Natural killer cell (primary cell): ENCODE measurements around the gene FCGBP. TPM values are rescaled to one million over a fixed set of nuclear protein-coding genes. Genes with fewer than 3 reads are reported as not detected.
A peak's percentile ranks its signal among the peaks of the same experiment; 100 is the strongest.
"Not testable (repeated sequence)": the region's sequence is repeated elsewhere in the genome, so short reads cannot be mapped to it uniquely, and the experiment has no call there.

Experiments
- ATAC-seq, 3 donors: fragments of 150-1000 bp in 2 of 3; fragments of 200-7000 bp in 1 of 3; cut with Tn5 transposase; 1 replicate in 1 of 3; 2 replicates in 2 of 3; pipeline ENCODE4 v1.10.0; 2021; ENCODE audit warnings: mild to moderate bottlenecking in 2 of 3, moderate library complexity in 2 of 3
- DNase-seq, 2 donors: peaks; one replicate each; pipeline versions ENCODE4 v3.0.0 to v3.0.0-alpha.2; 2013 to 2021; ENCODE audit warnings: mixed read lengths in 1 of 2
- H3K27ac ChIP-seq: one replicate; pipeline ENCODE4 v1.5.1; 2013; ENCODE audit warnings: mild to moderate bottlenecking, low read length
- H3K27me3 ChIP-seq: one replicate; pipeline ENCODE4 v1.6.1; 2013; ENCODE audit warnings: low read length; ENCODE audit not compliant: control insufficient read depth, insufficient read depth
- H3K36me3 ChIP-seq: one replicate; pipeline ENCODE4 v1.6.1; 2013; ENCODE audit warnings: low read length; ENCODE audit not compliant: control insufficient read depth, insufficient read depth
- H3K4me1 ChIP-seq: one replicate; pipeline ENCODE4 v1.6.1; 2013; ENCODE audit warnings: low read length; ENCODE audit not compliant: control insufficient read depth, insufficient read depth
- H3K4me3 ChIP-seq: one replicate; pipeline ENCODE4 v1.5.1; 2013; ENCODE audit warnings: low read length
- H3K9me3 ChIP-seq: one replicate; pipeline ENCODE4 v1.6.1; 2013; ENCODE audit warnings: low read length; ENCODE audit not compliant: control insufficient read depth, insufficient read depth
- H3K27ac Mint-ChIP-seq, 2 donors: one replicate each; pipeline ENCODE4 v1.8.0; 2022; ENCODE audit warnings: mild to moderate bottlenecking in 2 of 2, mixed read lengths in 2 of 2, moderate library complexity in 1 of 2
- H3K27me3 Mint-ChIP-seq, 2 donors: one replicate each; pipeline ENCODE4 v1.8.0; 2022; ENCODE audit warnings: low read depth in 2 of 2, mixed read lengths in 2 of 2
- H3K36me3 Mint-ChIP-seq: one replicate; pipeline ENCODE4 v1.8.0; 2022; ENCODE audit warnings: mixed read lengths
- H3K4me1 Mint-ChIP-seq, 2 donors: one replicate each; pipeline ENCODE4 v1.8.0; 2022; ENCODE audit warnings: mixed read lengths in 2 of 2
- H3K4me3 Mint-ChIP-seq: one replicate; pipeline ENCODE4 v1.8.0; 2022; ENCODE audit warnings: mild to moderate bottlenecking, moderate library complexity, mixed read lengths
- H3K9me3 Mint-ChIP-seq, 2 donors: one replicate each; pipeline ENCODE4 v1.8.0; 2022; ENCODE audit warnings: mixed read lengths in 2 of 2
- WGBS: methylation state at CpG from one replicate; pipeline ENCODE4 v1.1.7; 2013; ENCODE audit warnings: missing lambda C conversion rate; ENCODE audit not compliant: insufficient coverage; 5-methylcytosine and 5-hydroxymethylcytosine counted together
- intact Hi-C: fragments of 100-400 bp; cut with micrococcal nuclease; formaldehyde crosslinking; loops from one replicate; pipeline ENCODE4 v1.14.2; 2022
- total RNA-seq, 4 donors: library from RNA; stranded (reverse); fragments of 120-200 nt in 1 of 4; gene quantifications; one replicate each; pipeline versions ENCODE4 v1.2.3 to v1.2.4, GENCODE V29; 2013 to 2022
- TF ChIP-seq, protein P1 (sequence below): fragments of 200-600 bp; IDR thresholded peaks from one replicate; pipeline ENCODE4 v1.8.0; 2022; ENCODE audit warnings: antibody characterized with exemption

FCGBP gene
- total RNA-seq, 3 donors from 2014 or later (not counting 1 experiment from before 2014, with no cell fraction given) = 10.6 to 25.1 (median 17.3) TPM

DNA sequence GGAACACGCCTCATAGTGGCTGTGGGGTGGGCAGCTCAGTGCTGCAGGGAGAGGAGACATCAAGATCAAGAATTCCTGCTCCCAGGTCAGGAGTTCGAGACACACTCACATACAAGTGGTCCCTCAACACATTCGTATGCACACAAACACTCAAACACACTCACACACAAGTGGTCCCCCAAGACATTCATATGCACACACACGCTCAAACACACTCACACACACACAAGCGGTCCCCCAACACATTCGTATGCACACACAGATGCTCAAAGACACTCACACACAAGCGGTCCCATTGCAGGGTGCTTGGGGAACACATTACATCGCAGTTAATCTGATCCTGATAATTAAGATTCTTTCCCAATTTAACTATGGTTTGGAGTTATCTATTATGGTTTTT is 28.2 kb downstream of the FCGBP start:
- Histone ChIP-seq H3K4me3 (no peak overlapping the region), H3K27me3 (no peaks in the 10 kb centered on the region), H3K9me3 (no peaks in the 10 kb centered on the region), H3K4me1 (no peaks in the 10 kb centered on the region), H3K27ac (no peak overlapping the region), H3K36me3 (no peaks in the 10 kb centered on the region)
- TF ChIP-seq, protein P1, sequence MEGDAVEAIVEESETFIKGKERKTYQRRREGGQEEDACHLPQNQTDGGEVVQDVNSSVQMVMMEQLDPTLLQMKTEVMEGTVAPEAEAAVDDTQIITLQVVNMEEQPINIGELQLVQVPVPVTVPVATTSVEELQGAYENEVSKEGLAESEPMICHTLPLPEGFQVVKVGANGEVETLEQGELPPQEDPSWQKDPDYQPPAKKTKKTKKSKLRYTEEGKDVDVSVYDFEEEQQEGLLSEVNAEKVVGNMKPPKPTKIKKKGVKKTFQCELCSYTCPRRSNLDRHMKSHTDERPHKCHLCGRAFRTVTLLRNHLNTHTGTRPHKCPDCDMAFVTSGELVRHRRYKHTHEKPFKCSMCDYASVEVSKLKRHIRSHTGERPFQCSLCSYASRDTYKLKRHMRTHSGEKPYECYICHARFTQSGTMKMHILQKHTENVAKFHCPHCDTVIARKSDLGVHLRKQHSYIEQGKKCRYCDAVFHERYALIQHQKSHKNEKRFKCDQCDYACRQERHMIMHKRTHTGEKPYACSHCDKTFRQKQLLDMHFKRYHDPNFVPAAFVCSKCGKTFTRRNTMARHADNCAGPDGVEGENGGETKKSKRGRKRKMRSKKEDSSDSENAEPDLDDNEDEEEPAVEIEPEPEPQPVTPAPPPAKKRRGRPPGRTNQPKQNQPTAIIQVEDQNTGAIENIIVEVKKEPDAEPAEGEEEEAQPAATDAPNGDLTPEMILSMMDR = no peak
- H3K4me1 Mint-ChIP-seq = no peaks in the 10 kb centered on the region
- DNase-seq (no peak), ATAC-seq (no peak)
- H3K36me3 Mint-ChIP-seq = no peaks in the 10 kb centered on the region
- H3K27me3 Mint-ChIP-seq = no peaks in the 10 kb centered on the region
- no peak overlapping the region for H3K4me3 Mint-ChIP-seq
- intact Hi-C loops = no loop called here
- no peak overlapping the region for H3K27ac Mint-ChIP-seq
- H3K9me3 Mint-ChIP-seq = no peaks in the 10 kb centered on the region
- WGBS = 94% methylated on average over 8 of the region's 8 CpGs

DNA sequence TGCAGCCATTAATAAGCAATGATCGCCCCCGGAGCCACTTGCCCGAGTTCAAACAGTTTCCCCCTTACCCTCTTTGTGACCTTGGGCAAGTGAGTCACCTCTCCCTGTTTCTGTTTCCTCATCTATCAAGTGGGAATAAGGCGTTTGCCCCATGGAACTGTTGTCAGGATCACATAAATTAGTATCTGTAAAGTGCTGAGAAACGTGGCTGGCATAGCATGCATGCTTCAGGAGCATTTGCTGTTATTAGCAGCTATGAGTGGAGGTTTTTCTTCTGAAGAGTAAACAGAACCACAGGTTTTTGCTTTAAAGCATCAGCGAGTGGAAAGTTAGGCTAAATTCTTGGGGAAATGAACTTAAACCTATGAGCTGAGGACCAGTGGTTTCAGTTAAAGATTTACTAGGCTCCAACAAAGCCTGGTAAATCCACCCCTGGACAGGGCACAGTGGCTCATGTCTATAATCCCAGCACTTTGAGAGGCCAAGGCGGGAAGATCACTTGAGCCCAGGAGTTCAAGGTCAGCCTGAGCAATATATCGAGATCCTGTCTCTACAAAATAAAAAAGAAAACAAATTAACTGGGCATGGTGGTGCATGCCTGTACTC is 30.8 kb downstream of the FCGBP start:
- DNase-seq, H3K27me3 Mint-ChIP-seq, H3K36me3 ChIP-seq, H3K27ac Mint-ChIP-seq, H3K27ac ChIP-seq, H3K36me3 Mint-ChIP-seq, ATAC-seq, H3K4me1 ChIP-seq, H3K4me1 Mint-ChIP-seq, H3K9me3 Mint-ChIP-seq, H3K9me3 ChIP-seq, H3K27me3 ChIP-seq, H3K4me3 ChIP-seq, H3K4me3 Mint-ChIP-seq, intact Hi-C loops: not testable (repeated sequence)
- 28% methylated on average over 1 of the region's 8 CpGs for WGBS

DNA sequence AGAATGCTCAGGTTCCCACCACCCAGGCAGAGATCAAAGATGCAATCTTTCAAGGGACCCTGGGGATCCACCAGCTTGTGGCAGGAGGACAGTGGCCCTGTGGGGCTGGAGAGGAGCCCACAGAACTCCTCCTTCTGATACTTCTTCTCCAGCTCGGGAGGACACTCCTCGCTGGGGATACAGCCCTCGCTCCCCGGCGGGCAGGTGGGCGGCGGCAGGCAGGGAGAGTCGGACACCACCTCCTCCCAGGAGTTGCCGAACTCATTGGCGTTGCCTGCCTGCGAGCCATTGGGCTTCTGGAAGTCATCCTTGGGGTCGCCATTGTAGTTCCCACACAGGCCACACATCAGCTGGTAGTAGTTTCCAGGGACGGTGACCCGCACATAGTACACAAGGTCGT is 32.1 kb downstream of the FCGBP start:
- H3K27me3 Mint-ChIP-seq, H3K9me3 Mint-ChIP-seq, H3K4me3 Mint-ChIP-seq, H3K27me3 ChIP-seq, H3K4me1 Mint-ChIP-seq, H3K27ac Mint-ChIP-seq, H3K36me3 ChIP-seq, H3K4me3 ChIP-seq, H3K9me3 ChIP-seq, ATAC-seq, H3K4me1 ChIP-seq, DNase-seq, intact Hi-C loops, H3K27ac ChIP-seq, H3K36me3 Mint-ChIP-seq: not testable (repeated sequence)
- WGBS = 89% methylated on average over 4 of the region's 15 CpGs

DNA sequence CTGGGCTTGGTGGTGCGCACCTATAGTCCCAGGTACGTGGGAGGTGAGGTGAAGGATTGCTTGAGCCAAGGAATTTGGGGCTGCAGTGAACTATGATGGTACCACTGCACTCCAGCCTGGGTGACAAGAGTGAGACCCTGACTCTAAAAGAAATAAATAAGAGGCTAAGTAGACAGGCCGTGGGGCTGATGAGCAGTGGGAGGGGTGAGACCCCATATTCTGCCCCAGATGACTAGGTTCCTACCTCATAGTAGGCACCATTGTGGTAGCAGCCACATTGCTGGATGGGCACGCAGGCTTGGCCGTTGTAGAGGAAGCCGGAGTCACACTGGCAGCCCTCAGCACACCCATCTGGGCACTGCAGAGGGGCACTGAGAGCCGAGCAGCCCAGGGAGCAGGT is 32.8 kb downstream of the FCGBP start:
- H3K27me3 ChIP-seq, H3K4me3 Mint-ChIP-seq, H3K9me3 Mint-ChIP-seq, H3K9me3 ChIP-seq, H3K27ac Mint-ChIP-seq, H3K4me1 Mint-ChIP-seq, H3K36me3 Mint-ChIP-seq, DNase-seq, intact Hi-C loops, ATAC-seq, H3K4me1 ChIP-seq, H3K27ac ChIP-seq, H3K27me3 Mint-ChIP-seq, H3K4me3 ChIP-seq, H3K36me3 ChIP-seq: not testable (repeated sequence)
- WGBS = 100% methylated on average over 1 of the region's 7 CpGs

DNA sequence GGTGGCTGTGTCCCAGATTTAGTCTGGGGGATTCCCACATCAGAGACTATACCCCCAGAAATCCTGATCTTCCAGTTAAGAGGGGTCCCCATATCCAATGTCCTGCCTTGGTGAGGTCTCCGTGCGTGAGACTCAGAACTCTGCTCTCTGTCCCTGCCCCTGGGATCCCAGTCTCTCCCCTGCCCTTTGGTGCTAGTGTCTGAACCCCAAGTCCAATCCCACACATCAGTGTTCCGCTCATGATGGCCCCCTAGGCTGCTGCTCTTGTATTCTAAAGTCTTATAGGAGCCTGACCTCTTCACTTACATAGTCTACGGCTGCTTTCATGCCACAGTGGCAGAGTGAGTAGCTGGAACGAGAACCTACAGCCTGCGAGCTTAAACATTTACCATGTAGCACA is 35.6 kb downstream of the FCGBP start:
- ATAC-seq, H3K36me3 ChIP-seq, H3K4me3 Mint-ChIP-seq, H3K4me1 Mint-ChIP-seq, H3K36me3 Mint-ChIP-seq, H3K27me3 ChIP-seq, DNase-seq, H3K9me3 ChIP-seq, H3K27ac Mint-ChIP-seq, intact Hi-C loops, H3K27me3 Mint-ChIP-seq, H3K4me3 ChIP-seq, H3K27ac ChIP-seq, H3K9me3 Mint-ChIP-seq: not testable (repeated sequence)
- peaks cover 11% of the 10 kb centered on the region for H3K4me1 ChIP-seq
- WGBS = 0% methylated on average over 1 of the region's 6 CpGs

DNA sequence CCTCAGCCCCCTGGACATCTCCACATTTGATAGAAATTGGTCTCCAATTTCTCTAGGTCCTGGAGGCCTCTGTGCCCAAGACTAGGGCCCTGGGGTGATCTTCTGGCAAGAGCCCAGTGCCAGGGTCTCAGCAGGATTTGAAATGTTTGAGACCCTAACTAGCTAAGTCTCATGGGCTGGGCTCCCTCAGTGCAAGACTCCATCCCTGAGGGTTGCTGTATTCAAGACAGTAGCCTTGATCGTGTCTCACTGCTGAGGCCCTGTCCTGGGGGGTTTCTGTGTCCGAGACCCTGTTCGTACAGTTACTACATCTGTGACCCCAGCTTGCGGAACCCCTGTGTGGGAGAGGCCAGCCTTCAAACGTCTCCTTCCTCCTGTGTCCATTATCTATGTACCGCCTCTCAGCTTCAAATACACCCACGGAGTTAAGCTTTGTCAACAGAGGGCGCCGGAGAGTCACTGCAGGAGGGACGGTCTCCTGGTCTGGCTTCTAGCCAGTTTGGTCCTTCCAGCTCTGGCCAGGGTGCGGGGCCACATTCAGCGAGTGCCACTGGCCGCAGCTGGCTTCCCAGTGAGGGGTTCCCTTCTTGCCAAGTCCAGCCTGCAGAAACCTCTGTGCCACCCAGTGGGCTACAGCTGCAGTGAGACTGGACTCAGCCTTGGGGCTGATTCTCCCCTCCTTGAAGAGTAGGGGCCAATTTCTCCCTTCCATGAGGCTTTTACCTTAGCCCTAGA is 36.8 kb downstream of the FCGBP start:
- peaks cover 17% of the 10 kb centered on the region for H3K4me1 ChIP-seq
- intact Hi-C loops, H3K4me3 Mint-ChIP-seq, H3K36me3 Mint-ChIP-seq, H3K27me3 Mint-ChIP-seq, H3K4me1 Mint-ChIP-seq, H3K9me3 ChIP-seq, H3K27ac Mint-ChIP-seq, H3K36me3 ChIP-seq, H3K9me3 Mint-ChIP-seq, H3K4me3 ChIP-seq, H3K27me3 ChIP-seq, H3K27ac ChIP-seq: not testable (repeated sequence)
- 13% methylated on average over 6 of the region's 13 CpGs for WGBS
- peak; percentile 34 to 66 for DNase-seq
- peak; percentile 69 to 82 (median 76) for ATAC-seq

DNA sequence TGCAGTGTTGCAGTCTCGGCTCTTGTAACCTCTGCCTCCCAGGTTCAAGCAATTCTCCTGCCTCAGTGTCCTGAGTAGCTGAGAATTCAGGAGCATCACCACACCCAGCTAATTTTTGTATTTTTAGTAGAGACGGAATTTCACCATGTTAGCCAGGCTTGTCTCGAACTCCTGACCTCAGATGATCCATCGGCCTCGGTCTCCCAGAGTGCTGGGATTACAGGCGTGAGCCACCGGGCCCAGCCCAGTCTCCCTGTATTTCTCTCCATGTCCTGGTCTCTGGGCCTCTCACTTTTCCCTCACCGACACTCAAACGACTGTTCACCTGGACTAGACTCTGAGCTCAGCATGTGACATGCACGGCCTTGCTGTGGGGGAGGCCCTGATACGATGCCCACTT is 39.3 kb downstream of the FCGBP start:
- H3K4me3 ChIP-seq, DNase-seq, H3K4me1 Mint-ChIP-seq, ATAC-seq, intact Hi-C loops, H3K27me3 Mint-ChIP-seq, H3K36me3 Mint-ChIP-seq, H3K9me3 ChIP-seq, H3K36me3 ChIP-seq, H3K27me3 ChIP-seq, H3K9me3 Mint-ChIP-seq, H3K27ac ChIP-seq: not testable (repeated sequence)
- H3K4me1 ChIP-seq = peaks cover 26% of the 10 kb centered on the region
- H3K27ac Mint-ChIP-seq = peak overlapping the region in 1 of 2 donors; percentile 8
- WGBS = 97% methylated on average over 7 of the region's 11 CpGs
- H3K4me3 Mint-ChIP-seq = peak overlapping the region; percentile 14
